ENCODE results near the gene FAM221B.

DNA sequence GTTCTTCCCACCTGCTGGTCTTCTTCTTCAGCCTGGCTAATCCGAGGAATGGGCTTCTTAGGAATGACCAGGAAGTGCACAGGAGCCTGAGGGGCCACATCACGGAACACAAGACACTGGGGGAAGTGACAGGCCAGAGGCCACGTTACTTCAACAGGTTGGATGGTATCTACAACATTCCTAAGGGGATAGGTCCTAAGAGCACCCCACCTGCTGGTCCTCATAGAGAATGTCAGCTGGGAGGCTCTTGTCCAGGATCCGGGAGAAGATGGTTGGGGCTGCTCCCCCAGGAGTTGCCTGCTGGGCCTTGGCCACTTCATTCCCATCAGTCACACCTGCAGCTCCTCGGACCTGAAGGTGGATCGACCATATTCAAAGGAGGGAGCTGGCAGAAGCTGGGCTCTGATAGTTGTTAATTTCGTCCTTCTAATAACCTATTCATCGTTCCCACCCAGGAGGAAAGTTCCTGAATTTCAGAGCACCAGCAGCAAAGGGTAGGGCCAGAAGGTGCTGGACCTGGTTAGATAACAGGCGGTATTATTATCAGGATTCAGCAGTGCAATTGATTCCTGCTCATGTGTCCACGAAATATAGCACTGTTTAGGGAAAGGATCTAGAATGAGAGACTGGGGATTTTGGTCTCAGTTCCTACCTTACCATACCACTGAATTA is 15.0 kb downstream of the FAM221B start:
- TF ChIP-seq, protein P1, sequence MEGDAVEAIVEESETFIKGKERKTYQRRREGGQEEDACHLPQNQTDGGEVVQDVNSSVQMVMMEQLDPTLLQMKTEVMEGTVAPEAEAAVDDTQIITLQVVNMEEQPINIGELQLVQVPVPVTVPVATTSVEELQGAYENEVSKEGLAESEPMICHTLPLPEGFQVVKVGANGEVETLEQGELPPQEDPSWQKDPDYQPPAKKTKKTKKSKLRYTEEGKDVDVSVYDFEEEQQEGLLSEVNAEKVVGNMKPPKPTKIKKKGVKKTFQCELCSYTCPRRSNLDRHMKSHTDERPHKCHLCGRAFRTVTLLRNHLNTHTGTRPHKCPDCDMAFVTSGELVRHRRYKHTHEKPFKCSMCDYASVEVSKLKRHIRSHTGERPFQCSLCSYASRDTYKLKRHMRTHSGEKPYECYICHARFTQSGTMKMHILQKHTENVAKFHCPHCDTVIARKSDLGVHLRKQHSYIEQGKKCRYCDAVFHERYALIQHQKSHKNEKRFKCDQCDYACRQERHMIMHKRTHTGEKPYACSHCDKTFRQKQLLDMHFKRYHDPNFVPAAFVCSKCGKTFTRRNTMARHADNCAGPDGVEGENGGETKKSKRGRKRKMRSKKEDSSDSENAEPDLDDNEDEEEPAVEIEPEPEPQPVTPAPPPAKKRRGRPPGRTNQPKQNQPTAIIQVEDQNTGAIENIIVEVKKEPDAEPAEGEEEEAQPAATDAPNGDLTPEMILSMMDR (IDR thresholded peaks at IDR 0.05), result peak in 2 of 7 experiments; percentile 5 to 20
- TF ChIP-seq POLR2A (IDR thresholded peaks at IDR 0.05), result no peak

Measured in body of pancreas (tissue), 4 donors.